Amniotic epithelial cell (primary cell): Measurements from ENCODE around the gene MKNK2.

Experiments used
- DNase-seq: peaks from one replicate; pipeline ENCODE4 v3.0.0-alpha.2; 2010; ENCODE audit warnings: low read depth

Gene MKNK2

DNA sequence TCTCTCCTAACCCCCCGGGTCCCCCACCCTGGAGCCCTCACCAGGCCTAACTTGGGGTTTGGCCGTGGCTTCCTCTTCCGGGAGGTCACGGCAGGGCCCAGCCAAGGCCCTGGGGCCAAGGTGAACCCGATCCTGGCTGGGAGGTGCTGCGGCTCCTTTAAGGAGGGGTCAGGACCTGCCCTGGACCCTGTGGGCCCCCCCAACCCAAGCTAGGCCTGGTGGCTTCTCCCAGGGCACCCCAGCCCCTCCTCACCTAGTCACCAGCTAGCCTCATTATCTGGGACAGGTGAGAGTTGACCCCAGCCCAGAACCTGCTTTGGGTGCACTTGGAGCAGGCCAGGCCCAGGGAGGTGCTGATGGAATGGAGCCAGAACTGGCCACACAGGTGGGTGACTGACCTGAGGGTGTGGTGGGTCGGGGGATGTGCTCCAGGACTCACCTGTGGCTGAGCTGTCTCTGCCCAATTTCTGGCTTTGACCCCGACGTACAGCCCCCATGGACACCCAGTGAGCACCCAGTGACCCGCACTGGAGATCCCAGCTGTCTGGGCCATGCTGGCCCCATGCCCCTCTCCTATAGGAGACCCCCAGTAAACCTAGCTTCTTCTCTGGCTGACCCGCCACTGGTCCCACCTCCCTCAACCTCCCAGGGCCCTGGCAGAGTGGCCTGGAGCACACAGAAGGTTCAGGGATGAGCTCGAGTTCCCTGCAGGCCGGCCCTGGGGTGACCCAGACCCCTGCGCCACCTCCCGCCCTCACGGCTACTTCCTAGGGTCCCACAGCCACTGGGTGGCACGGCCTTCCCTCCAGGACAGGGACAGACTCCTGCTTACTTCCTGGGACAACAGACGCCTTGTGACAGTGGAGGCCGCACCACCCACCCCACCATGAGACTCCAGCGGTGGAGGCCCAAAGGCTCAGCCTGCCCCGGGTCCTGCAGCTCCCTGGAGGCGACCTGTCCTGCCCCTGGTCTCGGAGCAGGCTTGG, 6.7 kb upstream of the MKNK2 start:
- no peak for DNase-seq

- no peak for DNase-seq
Observed at GRCh38 chr19:2056837-2057192, 5.8 kb upstream of the MKNK2 start.

GRCh38 chr19:2055931-2056836, 5.1 kb upstream of the MKNK2 start:
- DNase-seq, result peak; percentile 83

GRCh38 chr19:2054763-2055162, 3.7 kb upstream of the MKNK2 start:
- DNase-seq, result no peak

DNA sequence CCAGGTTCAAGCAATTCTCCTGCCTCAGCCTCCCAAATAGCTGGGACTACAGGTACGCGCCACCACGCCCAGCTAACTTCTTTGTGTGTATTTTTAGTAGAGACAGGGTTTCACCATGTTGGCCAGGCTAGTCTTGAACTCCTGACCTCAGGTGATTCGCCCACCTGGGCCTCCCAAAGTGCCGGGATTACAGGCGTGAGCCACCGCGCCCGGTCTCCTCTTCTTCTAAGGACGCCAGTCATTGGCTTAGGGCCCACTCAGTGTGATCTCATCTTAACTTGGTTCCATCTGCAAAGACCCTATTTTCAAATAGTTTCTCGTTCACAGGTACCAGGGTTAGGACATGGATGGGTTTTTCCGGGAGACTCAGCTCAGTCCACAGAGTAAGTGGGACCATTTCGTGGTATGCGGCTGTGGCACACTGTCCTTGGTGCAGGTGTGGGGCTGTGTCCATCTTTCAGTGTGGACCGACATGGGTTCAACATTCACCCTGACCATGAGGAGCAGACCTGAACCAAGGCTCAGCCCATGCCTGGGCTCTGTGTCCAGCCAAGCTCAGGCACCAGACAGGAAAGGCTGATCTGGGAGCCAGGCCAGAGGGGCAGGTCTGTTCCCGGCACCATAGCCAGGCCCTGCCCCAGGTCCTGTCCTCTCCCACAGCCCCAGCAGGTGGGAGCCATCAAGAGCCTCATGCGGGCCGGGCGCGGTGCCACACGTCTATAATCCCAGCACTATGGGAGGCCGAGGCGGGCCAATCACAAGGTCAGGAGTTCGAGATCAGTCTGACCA, 2.8 kb upstream of the MKNK2 start:
- no peak for DNase-seq

DNA sequence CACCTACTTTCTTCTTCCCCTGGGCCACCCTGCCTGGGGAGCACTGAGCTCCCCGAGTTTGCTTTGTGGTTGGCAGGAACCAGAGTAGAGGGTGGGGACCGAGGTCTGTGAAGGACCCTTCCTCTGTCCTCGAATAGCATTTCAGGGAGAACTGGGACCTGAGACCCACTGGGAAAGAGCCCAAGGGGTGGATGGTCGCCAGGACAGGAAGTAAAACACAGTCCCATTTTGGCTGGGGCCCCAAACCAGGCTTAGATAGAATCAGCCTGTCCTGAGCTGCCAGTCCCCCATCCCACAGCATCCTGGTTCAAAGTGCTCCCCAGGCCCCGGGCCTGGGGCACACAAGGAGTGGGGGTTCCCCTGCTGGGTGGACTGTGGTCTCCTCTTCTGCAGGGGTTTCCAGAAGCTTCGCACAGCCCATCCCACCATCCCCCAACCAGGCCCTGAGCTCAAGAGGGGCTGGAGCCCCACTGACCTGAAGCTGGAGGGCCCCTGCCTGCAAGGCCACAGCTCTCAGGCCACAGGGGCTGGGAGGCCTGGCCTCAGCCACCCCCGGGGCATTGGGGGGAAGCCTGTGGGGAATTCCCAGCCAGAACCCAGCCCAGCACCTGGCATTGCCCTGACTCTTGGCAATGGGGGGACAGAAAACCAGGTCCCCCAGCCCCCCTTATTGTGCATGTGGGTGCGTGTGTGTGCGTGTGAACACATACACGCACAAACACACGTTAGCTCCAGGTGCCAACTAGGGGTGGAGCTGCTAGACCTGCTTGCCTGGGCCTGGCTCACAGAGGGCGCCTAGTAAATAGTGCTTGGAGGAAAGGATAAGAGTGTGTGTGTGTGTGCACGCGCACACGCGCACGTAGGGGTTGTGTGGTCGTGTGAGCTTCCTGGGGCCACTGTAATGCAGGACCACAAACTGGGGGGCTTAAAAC, 995 bp upstream of the MKNK2 start:
- no peak for DNase-seq

- DNase-seq, result no peak
Observed at GRCh38 chr19:2050349-2050990, 574 bp downstream of the MKNK2 start.

GRCh38 chr19:2049741-2050348, 1.2 kb downstream of the MKNK2 start:
- DNase-seq, result peak; percentile 75

GRCh38 chr19:2048959-2049740, 1.9 kb downstream of the MKNK2 start:
- no peak for DNase-seq

GRCh38 chr19:2048104-2048958, 2.7 kb downstream of the MKNK2 start:
- no peak for DNase-seq

- peak; percentile 39 for DNase-seq
Observed at GRCh38 chr19:2047449-2048103, 3.5 kb downstream of the MKNK2 start.

GRCh38 chr19:2047076-2047448, 4.0 kb downstream of the MKNK2 start:
- no peak for DNase-seq

DNA sequence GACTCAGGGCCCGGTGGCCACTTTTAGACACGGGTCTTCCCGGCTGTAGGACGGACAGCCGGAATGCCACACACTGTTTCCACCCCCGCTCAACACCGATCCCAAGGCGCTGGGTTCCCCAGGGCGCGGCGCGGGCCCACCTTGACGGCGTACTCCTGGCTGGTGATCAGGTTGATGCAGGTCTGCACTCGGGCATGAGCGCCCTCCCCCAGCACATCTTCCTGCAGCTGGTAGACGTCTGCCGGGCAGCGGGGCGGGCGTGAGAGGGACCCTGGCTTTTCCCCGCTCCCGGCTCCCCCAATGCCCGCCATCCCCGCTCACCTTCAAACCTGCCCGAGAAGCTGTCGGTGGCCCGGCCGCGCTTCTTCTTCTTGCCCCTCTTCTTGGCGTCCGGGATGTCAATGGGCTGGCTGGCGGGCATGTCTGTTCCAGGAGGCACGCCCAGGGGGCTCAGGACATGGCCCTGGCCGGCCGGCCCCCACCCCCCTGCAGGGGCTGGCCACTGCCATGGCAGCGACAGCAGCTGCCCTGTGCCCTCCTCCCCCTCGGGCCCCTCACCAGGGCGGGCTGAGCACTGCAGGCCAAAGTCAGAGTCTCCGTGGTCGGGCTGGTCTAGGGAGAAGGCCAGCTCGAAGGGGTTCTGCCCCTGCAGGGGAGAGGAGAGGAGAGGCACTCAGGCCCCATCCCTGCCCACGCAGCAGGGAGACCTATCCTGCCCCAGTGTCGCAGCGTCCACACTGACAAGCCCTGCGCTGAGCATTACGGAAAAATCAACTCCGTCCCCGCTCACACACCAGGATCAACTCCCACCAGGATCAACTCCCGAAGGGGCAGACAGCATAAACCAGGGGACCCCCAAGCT, 4.8 kb downstream of the MKNK2 start:
- no peak for DNase-seq

- no peak for DNase-seq
Observed at GRCh38 chr19:2045501-2046045, 5.5 kb downstream of the MKNK2 start.

GRCh38 chr19:2044709-2045500, 6.1 kb downstream of the MKNK2 start:
- DNase-seq, result no peak
